Keratinocyte (primary cell): ENCODE measurements around the gene KRTAP12-3. TPM values are rescaled to one million over a fixed set of nuclear protein-coding genes. Genes with fewer than 3 reads are reported as not detected.

Experiments used
- DNase-seq: peaks from one replicate; pipeline ENCODE4 v3.0.0-alpha.2; 2011; ENCODE audit warnings: low read depth, missing footprints, low spot score
- FAIRE-seq: peaks from 2 replicates; lab custom pipeline; 2011; peaks lifted over from hg19 to GRCh38; lab: Jason Lieb, UNC
- H2AFZ ChIP-seq: 2 replicates; pipeline ENCODE4 v1.6.0; 2012; ENCODE audit warnings: low read length, control low read depth, inconsistent platforms; ENCODE audit not compliant: control insufficient read depth
- H3K27ac ChIP-seq: 2 replicates; pipeline ENCODE4 v1.5.1; 2011; ENCODE audit warnings: low read length; ENCODE audit not compliant: control insufficient read depth, insufficient read depth
- H3K27me3 ChIP-seq: 3 replicates; pipeline ENCODE4 v1.6.0; 2011; ENCODE audit warnings: low read length; ENCODE audit not compliant: control insufficient read depth, insufficient read depth; ENCODE audit errors: extremely low read depth
- H3K36me3 ChIP-seq, 2 experiments: 2 replicates in 1 of 2; 3 replicates in 1 of 2; pipeline ENCODE4 v1.5.1; 2011; ENCODE audit warnings: low read length in 2 of 2, mild to moderate bottlenecking in 1 of 2; ENCODE audit not compliant: control insufficient read depth in 2 of 2, insufficient read depth in 2 of 2; ENCODE audit errors: extremely low read depth in 1 of 2
- H3K4me1 ChIP-seq: 3 replicates; pipeline ENCODE4 v1.5.1; 2011; ENCODE audit warnings: low read length; ENCODE audit not compliant: control insufficient read depth, insufficient read depth; ENCODE audit errors: extremely low read depth
- H3K4me2 ChIP-seq: 3 replicates; pipeline ENCODE4 v1.6.0; 2011; ENCODE audit warnings: low read depth, low read length; ENCODE audit not compliant: control insufficient read depth, insufficient read depth; ENCODE audit errors: extremely low read depth
- H3K4me3 ChIP-seq, 3 experiments: fragments of 200-600 bp in 1 of 3; sonication (generic) in 1 of 3; 2 replicates in 2 of 3; 3 replicates in 1 of 3; pipeline ENCODE4 v1.5.1; 2011 to 2016; ENCODE audit warnings: low read length in 3 of 3, mild to moderate bottlenecking in 3 of 3, control low read depth in 2 of 3, inconsistent platforms in 1 of 3, low read depth in 1 of 3, mixed read lengths in 1 of 3, mixed run types in 1 of 3, moderate library complexity in 1 of 3; ENCODE audit not compliant: control insufficient read depth in 2 of 3, insufficient read depth in 2 of 3; ENCODE audit errors: extremely low read depth in 1 of 3
- H3K79me2 ChIP-seq: 2 replicates; pipeline ENCODE4 v1.6.0; 2012; ENCODE audit warnings: low read length; ENCODE audit not compliant: control insufficient read depth, insufficient read depth
- H3K9ac ChIP-seq: 3 replicates; pipeline ENCODE4 v1.6.0; 2011; ENCODE audit warnings: low read length; ENCODE audit not compliant: control insufficient read depth, insufficient read depth; ENCODE audit errors: extremely low read depth
- H3K9me1 ChIP-seq: 3 replicates; pipeline ENCODE4 v1.6.0; 2011; ENCODE audit warnings: low read length; ENCODE audit not compliant: control insufficient read depth, insufficient read depth; ENCODE audit errors: extremely low read depth
- H3K9me3 ChIP-seq: 2 replicates; pipeline ENCODE4 v1.5.1; 2012; ENCODE audit warnings: low read depth, low read length; ENCODE audit not compliant: control insufficient read depth
- H4K20me1 ChIP-seq: 3 replicates; pipeline ENCODE4 v1.6.0; 2011; ENCODE audit warnings: low read length; ENCODE audit not compliant: control insufficient read depth, insufficient read depth; ENCODE audit errors: extremely low read depth
- EZH2 ChIP-seq: IDR thresholded peaks from one replicate; pipeline ENCODE4 v1.6.1; 2012; ENCODE audit warnings: inconsistent platforms, mild to moderate bottlenecking, low read length, moderate library complexity
- dilution Hi-C: fragments of 300-500 bp; cut with MboI; formaldehyde crosslinking; loops from one replicate; pipeline ENCODE4 v1.7.0; 2020; ENCODE audit warnings: low sequenced_read_pairs; ENCODE audit not compliant: extremely low pct_ligation_motif_present
- polyA plus RNA-seq, 5 experiments: library from polyadenylated mRNA; depleted of rRNA in 3 of 5; stranded (reverse) in 3 of 5; stranded (forward) in 1 of 5; unstranded in 1 of 5; fragments of >200 nt; gene quantifications; 1 replicate in 1 of 5; 2 replicates in 3 of 5; 3 replicates in 1 of 5; pipeline versions ENCODE4 v1.2.1 to v1.2.3, GENCODE V29; 2011 to 2012; ENCODE audit warnings: missing spikeins in 2 of 5, low read depth in 1 of 5, low replicate concordance in 1 of 5
- TF ChIP-seq, protein P1 (sequence below), 3 experiments: IDR thresholded peaks in 1 of 3; conservative IDR thresholded peaks in 1 of 3; optimal IDR thresholded peaks in 1 of 3; 2 replicates in 2 of 3; 3 replicates in 1 of 3; pipeline versions ENCODE3 to v1.5.1; 2011; ENCODE audit warnings: low read length in 3 of 3, mild to moderate bottlenecking in 3 of 3, moderate library complexity in 2 of 3, control low read depth in 1 of 3, inconsistent platforms in 1 of 3; ENCODE audit not compliant: insufficient read depth in 2 of 3; ENCODE audit errors: extremely low read depth in 1 of 3

Gene KRTAP12-3
- polyA plus RNA-seq, 1 donor (not counting 4 experiments of a cell fraction or from before 2014, with no cell fraction given): not detected

DNA sequence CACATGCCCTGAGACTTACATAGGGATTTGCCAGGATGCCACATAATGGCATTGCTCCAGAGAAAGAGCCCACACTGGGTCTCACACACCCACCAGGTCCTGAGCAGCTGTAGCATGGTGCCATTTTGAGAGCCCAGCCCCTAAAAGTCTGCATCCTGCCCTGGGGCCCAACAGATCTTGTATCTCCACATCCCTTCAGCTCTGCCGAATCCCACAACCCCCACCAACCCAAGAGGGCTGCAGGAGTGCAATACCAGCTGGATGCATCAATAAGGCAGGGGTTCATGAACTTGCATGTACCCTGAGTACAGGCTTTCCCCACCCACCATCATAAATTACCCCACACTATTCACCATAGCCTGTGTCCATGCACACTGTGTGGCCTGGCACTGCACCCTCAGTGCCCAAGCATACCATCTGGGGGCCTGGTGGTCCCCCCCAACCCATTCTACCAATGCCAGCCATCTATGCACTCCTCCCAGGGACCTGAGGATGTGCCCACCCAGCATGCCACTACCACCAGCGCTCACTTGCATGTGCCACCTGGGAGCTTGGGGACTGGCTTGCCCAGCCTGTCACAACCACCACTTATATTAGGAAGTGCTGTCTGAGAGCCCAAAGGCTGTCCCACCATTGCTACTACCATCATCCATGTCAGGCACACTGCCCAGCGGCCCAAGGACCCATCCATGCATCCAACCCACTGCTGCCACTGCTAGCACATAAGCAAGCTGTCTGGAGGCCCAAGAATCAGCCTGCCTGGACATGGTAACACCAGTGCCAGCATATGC is 13.1 kb downstream of the KRTAP12-3 start:
- Histone ChIP-seq H3K79me2 (no peaks in the 10 kb centered on the region), H3K27me3 (peaks cover 9% of the 10 kb centered on the region), H3K36me3 (no peaks in the 10 kb centered on the region), H3K27ac (no peak overlapping the region), H3K4me2 (no peak overlapping the region), H3K9me3 (no peaks in the 10 kb centered on the region), H3K9ac (no peak overlapping the region), H3K4me3 (no peak overlapping the region), H3K9me1 (no peaks in the 10 kb centered on the region), H3K4me1 (no peaks in the 10 kb centered on the region), H4K20me1 (no peaks in the 10 kb centered on the region), H2AFZ (no peak overlapping the region)
- TF ChIP-seq EZH2: no peak
- TF ChIP-seq, protein P1, sequence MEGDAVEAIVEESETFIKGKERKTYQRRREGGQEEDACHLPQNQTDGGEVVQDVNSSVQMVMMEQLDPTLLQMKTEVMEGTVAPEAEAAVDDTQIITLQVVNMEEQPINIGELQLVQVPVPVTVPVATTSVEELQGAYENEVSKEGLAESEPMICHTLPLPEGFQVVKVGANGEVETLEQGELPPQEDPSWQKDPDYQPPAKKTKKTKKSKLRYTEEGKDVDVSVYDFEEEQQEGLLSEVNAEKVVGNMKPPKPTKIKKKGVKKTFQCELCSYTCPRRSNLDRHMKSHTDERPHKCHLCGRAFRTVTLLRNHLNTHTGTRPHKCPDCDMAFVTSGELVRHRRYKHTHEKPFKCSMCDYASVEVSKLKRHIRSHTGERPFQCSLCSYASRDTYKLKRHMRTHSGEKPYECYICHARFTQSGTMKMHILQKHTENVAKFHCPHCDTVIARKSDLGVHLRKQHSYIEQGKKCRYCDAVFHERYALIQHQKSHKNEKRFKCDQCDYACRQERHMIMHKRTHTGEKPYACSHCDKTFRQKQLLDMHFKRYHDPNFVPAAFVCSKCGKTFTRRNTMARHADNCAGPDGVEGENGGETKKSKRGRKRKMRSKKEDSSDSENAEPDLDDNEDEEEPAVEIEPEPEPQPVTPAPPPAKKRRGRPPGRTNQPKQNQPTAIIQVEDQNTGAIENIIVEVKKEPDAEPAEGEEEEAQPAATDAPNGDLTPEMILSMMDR (optimal IDR thresholded peaks at IDR 0.05 in 1 of 3, IDR thresholded peaks at IDR 0.05 in 1 of 3, conservative IDR thresholded peaks at IDR 0.05 in 1 of 3; ENCODE audit: extremely low read depth in 1 of 3, insufficient read depth in 2 of 3, low read length in 3 of 3): no peak
- no peak for FAIRE-seq
- dilution Hi-C loops: no loop called here
- no peak for DNase-seq

DNA sequence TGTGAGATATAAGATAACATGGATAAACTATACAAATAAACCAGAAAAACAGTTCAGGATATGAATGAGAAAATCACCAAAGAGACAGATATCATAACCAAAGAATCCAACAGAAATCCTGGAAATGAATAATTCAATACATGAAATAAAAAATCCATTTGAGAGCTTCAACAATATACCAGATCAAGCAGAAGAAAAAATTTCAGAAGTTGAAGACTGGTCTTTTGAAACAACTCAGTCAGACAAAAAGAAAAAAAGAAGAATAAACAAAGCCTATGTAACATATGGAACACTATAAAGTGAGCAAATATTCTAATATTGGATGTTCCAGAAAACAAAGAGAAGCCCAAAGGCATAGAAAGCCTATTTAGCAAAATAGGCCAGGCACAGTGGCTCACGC is 14.2 kb downstream of the KRTAP12-3 start:
- Histone ChIP-seq H3K27ac (no peak overlapping the region), H3K4me3 (no peak overlapping the region), H3K4me1 (no peaks in the 10 kb centered on the region), H3K27me3 (peaks cover 6% of the 10 kb centered on the region), H3K36me3 (no peaks in the 10 kb centered on the region), H3K79me2 (no peaks in the 10 kb centered on the region), H3K9ac (no peak overlapping the region), H3K9me1 (no peaks in the 10 kb centered on the region), H3K9me3 (no peaks in the 10 kb centered on the region), H3K4me2 (no peak overlapping the region), H4K20me1 (no peaks in the 10 kb centered on the region), H2AFZ (no peak overlapping the region)
- dilution Hi-C loops: no loop called here
- FAIRE-seq (no peak), DNase-seq (no peak)
- TF ChIP-seq EZH2: no peak
- TF ChIP-seq, protein P1 (optimal IDR thresholded peaks at IDR 0.05 in 1 of 3, IDR thresholded peaks at IDR 0.05 in 1 of 3, conservative IDR thresholded peaks at IDR 0.05 in 1 of 3; ENCODE audit: extremely low read depth in 1 of 3, insufficient read depth in 2 of 3, low read length in 3 of 3): no peak
